ENCODE results near the gene SIK1.
"Not testable (repeated sequence)": the region's sequence is repeated elsewhere in the genome, so short reads cannot be mapped to it uniquely, and the experiment has no call there.

The SIK1 gene

GRCh38 chr21:43426404-43427241 lies at the start of gene SIK1:
SIK1 (minus strand) TSS chr21:43427131; CDS start chr21:43426178, 953 bp downstream.
- DNase-seq, result not testable (repeated sequence)

GRCh38 chr21:43471597-43472242 lies 44.8 kb upstream of the SIK1 start:
- DNase-seq, result not testable (repeated sequence)

GRCh38 chr21:43469719-43470458 lies 43.0 kb upstream of the SIK1 start:
- not testable (repeated sequence) for DNase-seq

- DNase-seq, result no peak
These were observed 40.9 kb upstream of the SIK1 start for GRCh38 chr21:43467785-43468184.

GRCh38 chr21:43465159-43465558 lies 38.2 kb upstream of the SIK1 start:
- not testable (repeated sequence) for DNase-seq

- not testable (repeated sequence) for DNase-seq
These were observed 36.7 kb upstream of the SIK1 start for GRCh38 chr21:43463498-43464261.

GRCh38 chr21:43462932-43463331 lies 36.0 kb upstream of the SIK1 start:
- not testable (repeated sequence) for DNase-seq

- not testable (repeated sequence) for DNase-seq
These were observed 33.5 kb upstream of the SIK1 start for GRCh38 chr21:43460475-43460874.

- DNase-seq, result not testable (repeated sequence)
These were observed 32.1 kb upstream of the SIK1 start for GRCh38 chr21:43458995-43459394.

GRCh38 chr21:43456616-43457314 lies 29.8 kb upstream of the SIK1 start:
- not testable (repeated sequence) for DNase-seq

- DNase-seq, result not testable (repeated sequence)
These were observed 28.8 kb upstream of the SIK1 start for GRCh38 chr21:43455717-43456116.

GRCh38 chr21:43454176-43454575 lies 27.2 kb upstream of the SIK1 start:
- DNase-seq, result not testable (repeated sequence)

- not testable (repeated sequence) for DNase-seq
These were observed 24.9 kb upstream of the SIK1 start for GRCh38 chr21:43451850-43452249.

- not testable (repeated sequence) for DNase-seq
These were observed 23.4 kb upstream of the SIK1 start for GRCh38 chr21:43450287-43450686.

- DNase-seq, result not testable (repeated sequence)
These were observed 20.5 kb upstream of the SIK1 start for GRCh38 chr21:43447353-43447977.

GRCh38 chr21:43446277-43446932 lies 19.5 kb upstream of the SIK1 start:
- not testable (repeated sequence) for DNase-seq

GRCh38 chr21:43444524-43444923 lies 17.6 kb upstream of the SIK1 start:
- not testable (repeated sequence) for DNase-seq

- DNase-seq, result not testable (repeated sequence)
These were observed 15.6 kb upstream of the SIK1 start for GRCh38 chr21:43442571-43442970.

- DNase-seq, result not testable (repeated sequence)
These were observed 14.2 kb upstream of the SIK1 start for GRCh38 chr21:43440835-43441727.

Data from CD4-positive, alpha-beta T cell treated with Interleukin-6 for 4 hours (primary cell).